LHCN-M2 (cell line): ENCODE data around the gene ELOVL6. TPM values are rescaled to one million over a fixed set of nuclear protein-coding genes. Genes with fewer than 3 reads are reported as not detected.

Experiments
- DNase-seq: peaks from one replicate; pipeline ENCODE4 v3.0.0-alpha.2; 2012; ENCODE audit warnings: low read depth
- total RNA-seq: library from RNA; depleted of rRNA; stranded (reverse); fragments of >200 nt; gene quantifications from 2 replicates; pipeline ENCODE4 v1.2.3, GENCODE V29; 2014

ELOVL6 gene
- total RNA-seq, 1 experiment from 2014 or later: 10.7 TPM

- DNase-seq: no peak
These were observed 165.8 kb downstream of the ELOVL6 start for GRCh38 chr4:110032603-110033002.

- no peak for DNase-seq
These were observed 172.7 kb downstream of the ELOVL6 start for GRCh38 chr4:110025718-110026117.

- DNase-seq: no peak
These were observed 173.4 kb downstream of the ELOVL6 start for GRCh38 chr4:110025056-110025455.

GRCh38 chr4:110022457-110022856 is 176.0 kb downstream of the ELOVL6 start:
- DNase-seq: no peak

- no peak for DNase-seq
These were observed 177.6 kb downstream of the ELOVL6 start for GRCh38 chr4:110020646-110021443.

- DNase-seq: no peak
These were observed 178.3 kb downstream of the ELOVL6 start for GRCh38 chr4:110020139-110020538.

GRCh38 chr4:110019153-110019552 is 179.3 kb downstream of the ELOVL6 start:
- no peak for DNase-seq

- DNase-seq: no peak
These were observed 184.2 kb downstream of the ELOVL6 start for GRCh38 chr4:110014233-110014632.

GRCh38 chr4:110012917-110013316 is 185.5 kb downstream of the ELOVL6 start:
- DNase-seq: no peak

- no peak for DNase-seq
These were observed 187.6 kb downstream of the ELOVL6 start for GRCh38 chr4:110010797-110011196.

- DNase-seq: no peak
These were observed 188.9 kb downstream of the ELOVL6 start for GRCh38 chr4:110009550-110009949.

- DNase-seq: no peak
These were observed 189.9 kb downstream of the ELOVL6 start for GRCh38 chr4:110008540-110008939.

GRCh38 chr4:110007217-110007616 is 191.2 kb downstream of the ELOVL6 start:
- DNase-seq: no peak

- DNase-seq: peak; percentile 64
These were observed 192.9 kb downstream of the ELOVL6 start for GRCh38 chr4:110005461-110006056.

GRCh38 chr4:110004556-110004955 is 193.9 kb downstream of the ELOVL6 start:
- no peak for DNase-seq

- DNase-seq: no peak
These were observed 194.8 kb downstream of the ELOVL6 start for GRCh38 chr4:110003401-110004187.

GRCh38 chr4:110002326-110002725 is 196.1 kb downstream of the ELOVL6 start:
- DNase-seq: no peak

- DNase-seq: no peak
These were observed 198.9 kb downstream of the ELOVL6 start for GRCh38 chr4:109999585-109999912.

GRCh38 chr4:109998867-109999584 is 199.4 kb downstream of the ELOVL6 start:
- peak; percentile 66 for DNase-seq

- no peak for DNase-seq
These were observed 201.9 kb downstream of the ELOVL6 start for GRCh38 chr4:109996526-109996925.
